ENCODE measurements around the gene NCSTN. TPM values are rescaled to one million over a fixed set of nuclear protein-coding genes. Genes with fewer than 3 reads are reported as not detected.

Gene NCSTN
- total and polyA plus RNA-seq, 2 of the 13 experiments (the other 11 are each of a cell fraction or from before 2014, with no cell fraction given), result 44.2 to 247 TPM

GRCh38 chr1:160342953-160343869, at the start of gene NCSTN, which contains the start of gene COPA (continued):
- TF ChIP-seq, protein P1, sequence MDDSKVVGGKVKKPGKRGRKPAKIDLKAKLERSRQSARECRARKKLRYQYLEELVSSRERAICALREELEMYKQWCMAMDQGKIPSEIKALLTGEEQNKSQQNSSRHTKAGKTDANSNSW (CRISPR knock-in tag; IDR thresholded peaks at IDR 0.05; ENCODE audit: borderline replicate concordance), result peak; percentile 59; the same call in 1 of the 2 replicates
- TF ChIP-seq NAIF1 (CRISPR knock-in tag; IDR thresholded peaks at IDR 0.05; ENCODE audit: borderline replicate concordance), result no peak
- TF ChIP-seq ZNF747 (CRISPR knock-in tag; IDR thresholded peaks at IDR 0.05; ENCODE audit: borderline replicate concordance), result peak; percentile 71; the same call in 1 of the 2 replicates
- 0 out of 2 replicates have a peak, but pooled peaks have one; percentile 66 for TF ChIP-seq RELA (CRISPR knock-in tag; IDR thresholded peaks at IDR 0.05)
- TF ChIP-seq NRL (CRISPR knock-in tag; IDR thresholded peaks at IDR 0.05; ENCODE audit: borderline replicate concordance), result peak; percentile 20; the same call in 1 of the 2 replicates
- TF ChIP-seq, protein P2, sequence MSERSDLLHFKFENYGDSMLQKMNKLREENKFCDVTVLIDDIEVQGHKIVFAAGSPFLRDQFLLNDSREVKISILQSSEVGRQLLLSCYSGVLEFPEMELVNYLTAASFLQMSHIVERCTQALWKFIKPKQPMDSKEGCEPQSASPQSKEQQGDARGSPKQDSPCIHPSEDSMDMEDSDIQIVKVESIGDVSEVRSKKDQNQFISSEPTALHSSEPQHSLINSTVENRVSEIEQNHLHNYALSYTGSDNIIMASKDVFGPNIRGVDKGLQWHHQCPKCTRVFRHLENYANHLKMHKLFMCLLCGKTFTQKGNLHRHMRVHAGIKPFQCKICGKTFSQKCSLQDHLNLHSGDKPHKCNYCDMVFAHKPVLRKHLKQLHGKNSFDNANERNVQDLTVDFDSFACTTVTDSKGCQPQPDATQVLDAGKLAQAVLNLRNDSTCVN (CRISPR knock-in tag; IDR thresholded peaks at IDR 0.05; ENCODE audit: borderline replicate concordance), result peak; percentile 24; the same call in 1 of the 2 replicates
- TF ChIP-seq, protein P3, sequence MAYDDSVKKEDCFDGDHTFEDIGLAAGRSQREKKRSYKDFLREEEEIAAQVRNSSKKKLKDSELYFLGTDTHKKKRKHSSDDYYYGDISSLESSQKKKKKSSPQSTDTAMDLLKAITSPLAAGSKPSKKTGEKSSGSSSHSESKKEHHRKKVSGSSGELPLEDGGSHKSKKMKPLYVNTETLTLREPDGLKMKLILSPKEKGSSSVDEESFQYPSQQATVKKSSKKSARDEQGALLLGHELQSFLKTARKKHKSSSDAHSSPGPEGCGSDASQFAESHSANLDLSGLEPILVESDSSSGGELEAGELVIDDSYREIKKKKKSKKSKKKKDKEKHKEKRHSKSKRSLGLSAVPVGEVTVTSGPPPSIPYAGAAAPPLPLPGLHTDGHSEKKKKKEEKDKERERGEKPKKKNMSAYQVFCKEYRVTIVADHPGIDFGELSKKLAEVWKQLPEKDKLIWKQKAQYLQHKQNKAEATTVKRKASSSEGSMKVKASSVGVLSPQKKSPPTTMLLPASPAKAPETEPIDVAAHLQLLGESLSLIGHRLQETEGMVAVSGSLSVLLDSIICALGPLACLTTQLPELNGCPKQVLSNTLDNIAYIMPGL (CRISPR knock-in tag; IDR thresholded peaks at IDR 0.05; ENCODE audit: borderline replicate concordance in 1 of 2, low read depth in 1 of 2), result peak; percentile 73 to 89; a peak in 3 of 4 replicates
- TF ChIP-seq ZNF205 (CRISPR knock-in tag; IDR thresholded peaks at IDR 0.05), result peak; percentile 75; the same call in 1 of the 2 replicates
- no peak for TF ChIP-seq MAFK (conservative IDR thresholded peaks at IDR 0.05 in 1 of 2, IDR thresholded peaks at IDR 0.05 in 1 of 2; ENCODE audit: low read length in 2 of 2)
- TF ChIP-seq EP300 (IDR thresholded peaks at IDR 0.05; ENCODE audit: low read depth in 2 of 2, low read length in 2 of 2), result peak in 1 of 2 experiments; percentile 30; a peak in 2 of 4 replicates
- TF ChIP-seq EP300 (CRISPR knock-in tag; IDR thresholded peaks at IDR 0.05; ENCODE audit: borderline replicate concordance), result no peak
- TF ChIP-seq ZNF350 (CRISPR knock-in tag; IDR thresholded peaks at IDR 0.05; ENCODE audit: borderline replicate concordance, low read depth), result peak; percentile 80
- no peak for TF ChIP-seq ZFP37 (CRISPR knock-in tag; IDR thresholded peaks at IDR 0.05; ENCODE audit: borderline replicate concordance)
- TF ChIP-seq, protein P4, sequence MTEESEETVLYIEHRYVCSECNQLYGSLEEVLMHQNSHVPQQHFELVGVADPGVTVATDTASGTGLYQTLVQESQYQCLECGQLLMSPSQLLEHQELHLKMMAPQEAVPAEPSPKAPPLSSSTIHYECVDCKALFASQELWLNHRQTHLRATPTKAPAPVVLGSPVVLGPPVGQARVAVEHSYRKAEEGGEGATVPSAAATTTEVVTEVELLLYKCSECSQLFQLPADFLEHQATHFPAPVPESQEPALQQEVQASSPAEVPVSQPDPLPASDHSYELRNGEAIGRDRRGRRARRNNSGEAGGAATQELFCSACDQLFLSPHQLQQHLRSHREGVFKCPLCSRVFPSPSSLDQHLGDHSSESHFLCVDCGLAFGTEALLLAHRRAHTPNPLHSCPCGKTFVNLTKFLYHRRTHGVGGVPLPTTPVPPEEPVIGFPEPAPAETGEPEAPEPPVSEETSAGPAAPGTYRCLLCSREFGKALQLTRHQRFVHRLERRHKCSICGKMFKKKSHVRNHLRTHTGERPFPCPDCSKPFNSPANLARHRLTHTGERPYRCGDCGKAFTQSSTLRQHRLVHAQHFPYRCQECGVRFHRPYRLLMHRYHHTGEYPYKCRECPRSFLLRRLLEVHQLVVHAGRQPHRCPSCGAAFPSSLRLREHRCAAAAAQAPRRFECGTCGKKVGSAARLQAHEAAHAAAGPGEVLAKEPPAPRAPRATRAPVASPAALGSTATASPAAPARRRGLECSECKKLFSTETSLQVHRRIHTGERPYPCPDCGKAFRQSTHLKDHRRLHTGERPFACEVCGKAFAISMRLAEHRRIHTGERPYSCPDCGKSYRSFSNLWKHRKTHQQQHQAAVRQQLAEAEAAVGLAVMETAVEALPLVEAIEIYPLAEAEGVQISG (CRISPR knock-in tag; IDR thresholded peaks at IDR 0.05), result peak; percentile 100
- no peak for TF ChIP-seq TSC22D2 (CRISPR knock-in tag; IDR thresholded peaks at IDR 0.05; ENCODE audit: borderline replicate concordance)
- TF ChIP-seq SCMH1 (CRISPR knock-in tag; IDR thresholded peaks at IDR 0.05; ENCODE audit: borderline replicate concordance), result no peak
- TF ChIP-seq, protein P5, sequence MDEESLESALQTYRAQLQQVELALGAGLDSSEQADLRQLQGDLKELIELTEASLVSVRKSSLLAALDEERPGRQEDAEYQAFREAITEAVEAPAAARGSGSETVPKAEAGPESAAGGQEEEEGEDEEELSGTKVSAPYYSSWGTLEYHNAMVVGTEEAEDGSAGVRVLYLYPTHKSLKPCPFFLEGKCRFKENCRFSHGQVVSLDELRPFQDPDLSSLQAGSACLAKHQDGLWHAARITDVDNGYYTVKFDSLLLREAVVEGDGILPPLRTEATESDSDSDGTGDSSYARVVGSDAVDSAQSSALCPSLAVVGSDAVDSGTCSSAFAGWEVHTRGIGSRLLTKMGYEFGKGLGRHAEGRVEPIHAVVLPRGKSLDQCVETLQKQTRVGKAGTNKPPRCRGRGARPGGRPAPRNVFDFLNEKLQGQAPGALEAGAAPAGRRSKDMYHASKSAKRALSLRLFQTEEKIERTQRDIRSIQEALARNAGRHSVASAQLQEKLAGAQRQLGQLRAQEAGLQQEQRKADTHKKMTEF (CRISPR knock-in tag; IDR thresholded peaks at IDR 0.05), result peak; percentile 85
- 0 out of 2 replicates have a peak, but pooled peaks have one; percentile 33 for TF ChIP-seq ZKSCAN5 (CRISPR knock-in tag; IDR thresholded peaks at IDR 0.05)
- no peak; the same call in 1 of the 2 replicates for TF ChIP-seq ZBTB38 (CRISPR knock-in tag; IDR thresholded peaks at IDR 0.05)

All from HepG2 (cell line).